NCI-H2196 treated with DMSO at 0.1 percent for 48 hours (cell line): ENCODE measurements around the gene GAREM1.

Experiments
- DNase-seq: peaks from one replicate; lab custom pipeline; 2025; ENCODE audit not compliant: unreplicated experiment; lab: John Stamatoyannopoulos, UW

GAREM1 gene

DNA sequence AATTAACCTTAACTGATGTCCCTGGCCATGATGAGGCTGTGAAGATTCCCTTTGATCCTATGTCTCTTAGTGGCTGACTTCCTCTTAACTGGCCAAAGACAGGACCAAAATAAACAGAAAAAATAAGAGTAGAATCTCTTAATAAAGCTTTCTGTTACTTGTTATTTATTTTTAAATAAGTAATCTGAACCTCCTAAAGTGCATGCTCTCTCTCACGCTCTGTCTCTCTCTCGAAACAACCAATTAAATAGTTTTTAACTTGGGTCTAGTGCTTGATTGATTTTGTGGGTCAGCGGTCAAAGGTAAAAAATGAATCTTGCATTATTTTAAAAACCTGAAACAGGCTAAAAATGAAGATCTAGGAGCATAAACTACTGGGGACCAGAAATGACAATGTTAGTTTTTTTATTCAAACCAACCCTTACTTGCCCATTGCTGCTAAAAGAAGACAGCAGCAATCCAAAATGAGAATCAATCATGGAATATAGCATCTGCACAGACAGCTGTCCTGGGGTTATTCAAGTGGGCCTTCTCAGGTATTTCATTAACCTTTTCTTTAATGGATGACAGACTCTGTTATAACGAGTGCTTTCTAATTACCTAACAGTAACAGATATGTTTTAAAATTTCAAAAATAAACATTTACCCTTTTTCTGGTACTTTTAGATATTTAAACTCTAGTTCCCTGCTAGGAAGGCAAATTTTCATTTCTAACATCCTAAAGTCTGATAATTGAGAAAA lies 11.2 kb downstream of the GAREM1 start:
- no peak for DNase-seq

GRCh38 chr18:32455361-32455760 lies 15.3 kb downstream of the GAREM1 start:
- DNase-seq = no peak

DNA sequence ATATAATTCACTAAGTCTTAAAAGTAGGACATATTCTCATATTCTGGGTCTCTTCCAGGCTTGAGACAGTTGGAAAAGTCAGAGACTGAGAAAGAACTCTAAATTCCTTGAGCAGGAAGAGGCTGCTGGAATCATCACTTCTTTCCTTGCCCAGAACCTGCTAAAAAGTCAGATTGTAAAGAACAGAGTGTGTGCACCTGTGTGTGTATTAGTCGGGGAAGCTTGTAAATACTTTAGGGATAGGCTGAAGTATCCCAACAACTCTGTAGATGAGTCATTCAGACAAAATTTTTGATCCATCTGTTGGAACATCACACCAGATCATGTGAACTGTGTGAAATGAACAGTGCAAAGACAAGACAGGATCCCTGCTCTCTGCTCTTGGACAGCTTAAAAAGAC lies 16.1 kb downstream of the GAREM1 start:
- no peak for DNase-seq

GRCh38 chr18:32450874-32451273 lies 19.8 kb downstream of the GAREM1 start:
- DNase-seq = no peak

- no peak for DNase-seq
These were observed 20.5 kb downstream of the GAREM1 start for GRCh38 chr18:32450026-32450691.

DNA sequence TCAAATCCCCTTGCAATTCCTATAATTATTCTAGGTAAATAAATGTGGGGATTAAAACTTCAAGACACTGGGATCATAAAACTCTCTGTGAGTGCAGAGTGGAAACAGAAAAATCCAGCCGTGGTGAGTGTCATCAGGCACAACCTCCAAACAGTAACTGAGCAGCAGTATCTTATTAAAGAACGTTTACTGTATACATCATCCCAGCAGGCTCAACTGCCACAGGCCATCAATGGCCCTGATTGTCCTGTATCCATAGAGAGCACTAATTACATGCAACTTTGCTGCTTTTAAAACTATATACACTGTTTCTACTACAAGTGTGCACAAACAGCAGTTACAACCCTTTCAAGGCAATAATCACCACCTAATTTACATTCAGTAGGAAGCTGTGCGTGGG lies 23.9 kb downstream of the GAREM1 start:
- DNase-seq = no peak

DNA sequence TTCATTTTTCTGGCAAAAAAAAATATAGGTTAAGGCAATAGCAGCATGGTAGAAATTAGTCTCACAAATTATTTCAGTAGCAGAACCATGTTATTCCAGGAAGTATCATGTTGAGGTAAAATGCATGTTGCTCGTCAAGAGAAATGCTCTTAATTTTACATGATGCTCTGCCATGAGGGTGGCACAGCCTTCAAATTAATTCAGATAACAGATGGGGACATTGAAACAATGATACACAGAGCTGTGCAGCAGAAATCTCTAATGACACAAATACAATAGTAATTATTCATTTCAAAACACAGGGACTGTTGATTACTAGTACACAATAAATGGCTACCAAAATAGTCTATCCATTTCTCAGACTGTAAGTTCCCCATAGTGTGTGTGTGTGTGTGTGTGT lies 24.8 kb downstream of the GAREM1 start:
- no peak for DNase-seq

GRCh38 chr18:32443706-32444215 lies 26.9 kb downstream of the GAREM1 start:
- no peak for DNase-seq

DNA sequence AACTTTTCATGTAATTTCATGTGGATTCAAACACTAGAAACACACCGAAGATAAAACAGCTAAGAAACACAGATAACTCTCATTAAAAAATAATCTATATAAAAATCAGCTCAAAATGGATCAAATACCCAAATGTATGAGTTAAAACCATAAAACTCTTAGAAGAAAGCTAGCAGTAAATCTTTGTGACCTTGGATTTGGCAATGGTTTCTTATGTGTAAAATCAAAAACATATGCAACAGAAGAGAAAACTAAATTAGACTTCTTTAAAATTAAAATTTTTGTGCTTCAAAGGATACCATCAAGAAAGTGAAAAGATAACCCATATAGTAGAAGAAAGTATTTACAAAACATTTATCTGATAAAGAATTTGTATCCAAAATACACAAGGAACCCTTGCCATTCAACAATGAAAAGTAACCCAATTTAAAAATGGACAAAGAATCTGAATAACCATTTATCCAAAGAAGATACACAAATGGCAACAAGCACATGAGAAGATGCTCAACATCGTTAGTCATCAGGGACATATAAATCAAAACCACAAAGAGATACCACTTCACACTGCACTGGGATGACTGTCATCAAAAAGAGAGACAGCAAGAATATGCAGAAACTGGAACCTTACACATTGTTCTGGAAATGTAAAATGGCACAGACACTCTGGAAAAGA lies 27.5 kb downstream of the GAREM1 start:
- DNase-seq = no peak

DNA sequence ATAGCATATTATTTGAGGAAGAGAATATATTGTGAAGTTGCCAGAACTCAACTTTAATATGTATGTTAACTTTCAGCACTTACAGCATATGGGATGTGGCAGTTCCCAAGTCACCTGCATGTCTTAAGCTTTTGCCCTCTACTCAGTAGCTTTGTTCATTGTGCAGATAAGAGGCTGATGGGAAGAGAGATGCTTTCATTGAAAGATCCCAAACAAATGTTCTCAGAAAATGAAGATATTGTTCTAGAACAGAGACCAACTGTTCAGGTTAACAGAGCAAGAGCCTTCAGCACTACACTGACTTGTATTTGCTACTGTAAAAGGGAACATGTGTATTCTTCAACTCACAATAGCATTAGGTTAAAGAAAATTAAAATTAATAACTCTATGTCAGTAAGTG lies 28.1 kb downstream of the GAREM1 start:
- no peak for DNase-seq

DNA sequence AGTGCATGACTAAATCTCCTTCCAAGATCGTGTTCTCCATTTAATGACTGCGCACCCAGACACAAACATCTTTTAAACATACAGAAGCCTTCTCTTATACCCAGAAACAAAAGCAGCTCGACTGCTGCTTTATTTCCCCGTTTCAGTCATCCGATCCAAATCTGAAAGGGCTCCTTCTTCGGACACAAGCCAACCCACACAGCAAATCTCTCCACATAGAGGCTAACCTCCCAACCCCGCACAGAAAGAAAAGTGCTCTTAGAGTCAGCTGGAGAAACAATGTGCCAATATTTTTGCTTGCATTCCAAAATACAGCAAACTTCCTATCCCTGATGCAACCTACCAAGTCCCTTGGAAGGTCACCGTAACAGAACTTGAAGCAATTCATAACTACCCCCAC lies 29.1 kb downstream of the GAREM1 start:
- no peak for DNase-seq

DNA sequence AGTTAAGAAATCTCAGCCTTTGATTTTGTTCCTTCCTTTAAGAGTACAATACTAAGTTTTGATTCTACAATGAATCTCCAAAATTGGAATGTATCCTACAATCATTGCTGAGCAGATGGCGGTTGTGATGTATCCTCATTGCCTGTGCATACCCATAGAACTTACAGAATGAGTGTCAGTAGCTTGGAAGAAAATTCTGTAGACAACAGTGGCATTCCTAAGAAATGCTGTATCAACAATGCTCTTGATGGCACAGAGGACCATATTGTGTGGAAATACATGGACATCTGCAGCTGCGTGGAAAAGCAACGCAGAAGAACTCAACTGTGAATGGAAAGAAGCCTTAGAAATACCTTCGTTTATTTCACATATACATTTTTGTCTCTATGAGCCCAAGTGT lies 30.2 kb downstream of the GAREM1 start:
- no peak for DNase-seq

DNA sequence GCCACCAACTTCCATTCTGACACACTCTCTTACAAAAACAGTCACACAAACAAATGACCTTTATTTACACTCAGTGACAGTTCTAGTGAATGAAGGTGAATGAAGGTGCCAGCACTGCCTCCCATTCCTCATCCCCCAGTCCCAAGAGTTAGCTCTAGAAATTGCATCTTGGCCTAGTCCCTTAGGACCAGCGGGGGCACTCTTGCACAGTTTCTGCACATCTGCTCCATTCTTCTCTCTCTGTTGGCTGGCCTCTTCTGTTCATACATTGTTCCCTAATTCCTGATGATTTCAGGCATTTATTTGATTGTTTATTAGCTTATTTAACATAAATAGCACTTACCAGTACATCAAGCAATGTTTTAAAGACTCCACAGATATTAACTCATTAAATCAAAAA lies 30.9 kb downstream of the GAREM1 start:
- DNase-seq = no peak

- no peak for DNase-seq
These were observed 31.4 kb downstream of the GAREM1 start for GRCh38 chr18:32439241-32439640.

DNA sequence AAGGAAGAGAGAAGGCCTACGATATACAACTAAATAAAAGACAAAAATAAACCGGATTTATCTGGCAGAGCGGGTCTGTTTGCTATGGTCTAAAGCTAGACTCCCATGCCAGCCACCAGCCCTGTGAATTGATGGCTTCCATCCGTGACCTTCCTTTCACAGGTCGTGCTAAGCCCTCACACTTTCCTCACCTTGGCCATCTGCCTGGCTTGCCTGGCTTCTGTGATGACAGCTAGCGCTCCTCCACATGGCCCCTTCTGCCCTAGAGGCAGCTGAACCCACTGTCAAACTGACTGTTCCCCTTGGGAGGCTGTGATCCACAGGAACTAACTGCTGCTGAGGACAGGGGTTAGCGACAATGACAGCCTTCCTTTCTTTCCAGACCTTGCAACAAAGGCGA lies 32.5 kb downstream of the GAREM1 start:
- DNase-seq = no peak

- no peak for DNase-seq
These were observed 33.4 kb downstream of the GAREM1 start for GRCh38 chr18:32437100-32437834.

- DNase-seq = no peak
These were observed 34.8 kb downstream of the GAREM1 start for GRCh38 chr18:32435631-32436500.

GRCh38 chr18:32431753-32432152 lies 38.9 kb downstream of the GAREM1 start:
- DNase-seq = no peak

GRCh38 chr18:32429402-32429801 lies 41.3 kb downstream of the GAREM1 start:
- no peak for DNase-seq

GRCh38 chr18:32427084-32427900 lies 43.4 kb downstream of the GAREM1 start:
- no peak for DNase-seq
